Measurements from ENCODE around the gene CHST3. TPM values are rescaled to one million over a fixed set of nuclear protein-coding genes. Genes with fewer than 3 reads are reported as not detected.
"Not testable (repeated sequence)": the region's sequence is repeated elsewhere in the genome, so short reads cannot be mapped to it uniquely, and the experiment has no call there.

Gene CHST3
- total RNA-seq = 19.5 TPM

GRCh38 chr10:71964098-71964742 lies at the start of gene CHST3:
Gene CHST3, plus strand, starts transcription at chr10:71964395. Its CDS starts 41,448 bp downstream, at chr10:72005843.
- DNase-seq = no peak

- DNase-seq = no peak
Measured at GRCh38 chr10:71916827-71917226, 47.4 kb upstream of the CHST3 start.

GRCh38 chr10:71918992-71919391 lies 45.2 kb upstream of the CHST3 start:
- no peak for DNase-seq

DNA sequence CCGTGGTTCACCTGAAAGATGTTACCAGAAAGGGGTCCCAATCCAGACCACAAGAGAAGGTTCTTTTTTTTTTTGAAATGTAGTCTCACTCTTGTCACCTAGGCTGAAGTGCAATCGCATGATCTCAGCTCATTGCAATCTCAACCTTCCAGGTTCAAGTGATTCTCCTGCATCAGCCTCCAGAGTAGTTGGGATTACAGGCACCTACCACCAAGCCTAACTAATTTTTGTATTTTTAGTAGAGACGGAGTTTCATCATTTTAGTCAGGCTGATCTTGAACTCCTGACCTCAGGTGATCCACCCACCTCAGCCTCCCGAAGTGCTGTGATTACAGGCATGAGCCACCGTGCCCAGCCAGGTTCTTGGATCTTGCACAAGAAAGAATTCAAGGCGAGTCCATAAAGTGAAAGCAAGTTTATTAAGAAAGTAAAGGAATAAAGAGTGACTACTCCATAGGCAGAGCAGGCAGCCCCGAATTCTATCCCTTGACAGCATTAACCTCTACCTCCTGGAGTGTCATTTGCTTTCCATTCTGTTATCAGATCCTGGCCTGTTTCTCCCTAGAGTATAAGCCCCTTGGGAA lies 44.1 kb upstream of the CHST3 start:
- DNase-seq = not testable (repeated sequence)

DNA sequence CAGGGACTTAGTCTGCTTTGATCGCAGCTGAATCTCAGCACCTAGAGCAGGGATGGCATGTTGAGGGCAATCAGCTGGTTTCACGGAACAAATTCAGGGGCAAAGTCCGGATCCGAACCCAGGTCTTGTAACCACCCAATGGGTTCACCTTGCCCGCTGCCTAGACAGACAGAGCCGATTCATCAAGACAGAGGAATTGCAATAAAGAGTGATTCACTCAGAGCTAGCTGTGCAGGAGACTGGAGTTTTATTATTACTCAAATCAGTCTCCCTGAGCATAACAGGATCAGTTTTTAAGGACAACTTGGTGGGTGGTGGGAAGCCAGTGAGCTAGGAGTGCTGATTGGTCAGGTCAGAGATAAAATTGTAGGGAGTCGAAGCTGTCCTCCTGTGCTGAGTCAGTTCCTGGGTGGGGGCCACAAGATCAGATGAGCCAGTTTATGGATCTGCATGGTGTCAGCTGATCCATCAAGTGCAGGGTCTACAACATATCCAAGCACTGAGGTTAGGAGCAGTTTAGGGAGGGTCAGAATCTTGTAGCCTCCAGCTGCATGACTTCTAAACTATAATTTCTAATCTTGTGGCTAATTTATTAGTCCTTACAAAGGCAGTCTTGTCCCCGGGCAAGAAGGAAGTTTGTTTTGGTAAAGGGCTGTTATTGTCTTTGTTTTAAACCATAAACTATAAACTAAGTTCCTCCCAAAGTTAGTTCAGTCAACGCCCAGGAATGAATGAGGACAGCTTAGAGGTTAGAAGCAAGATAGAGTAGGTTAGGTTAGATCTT lies 43.5 kb upstream of the CHST3 start:
- DNase-seq = no peak

- peak; percentile 41 for DNase-seq
Measured at GRCh38 chr10:71921324-71922027, 42.7 kb upstream of the CHST3 start.

DNA sequence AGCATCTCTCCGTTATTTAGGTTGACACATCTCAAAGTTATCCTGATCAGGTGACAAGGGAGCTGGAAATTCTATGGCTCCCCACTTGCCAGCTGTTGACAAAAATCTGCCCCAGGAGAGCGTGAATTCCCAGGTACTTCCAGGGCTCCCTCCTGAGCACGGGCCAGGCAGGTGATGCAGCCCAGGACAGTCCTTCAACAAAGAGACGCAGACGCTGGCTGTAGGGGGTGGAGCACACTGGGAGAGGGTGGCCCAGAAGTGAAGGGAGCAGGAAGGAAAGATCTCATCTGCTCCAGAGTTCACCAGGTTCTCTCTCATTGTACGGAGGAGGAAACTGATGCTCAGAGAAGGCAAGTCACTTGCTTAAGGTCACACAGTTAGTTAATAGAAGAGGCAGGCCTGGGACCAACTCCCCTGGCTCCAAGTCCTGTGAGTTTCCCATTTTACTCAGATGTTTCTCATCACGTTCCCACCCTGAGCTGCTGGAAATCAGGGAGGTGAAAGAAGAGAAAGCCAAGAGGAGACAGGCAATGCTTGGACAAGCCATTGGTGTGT lies 41.0 kb upstream of the CHST3 start:
- DNase-seq = no peak

GRCh38 chr10:71924771-71925170 lies 39.4 kb upstream of the CHST3 start:
- no peak for DNase-seq

- no peak for DNase-seq
Measured at GRCh38 chr10:71927159-71927558, 37.0 kb upstream of the CHST3 start.

DNA sequence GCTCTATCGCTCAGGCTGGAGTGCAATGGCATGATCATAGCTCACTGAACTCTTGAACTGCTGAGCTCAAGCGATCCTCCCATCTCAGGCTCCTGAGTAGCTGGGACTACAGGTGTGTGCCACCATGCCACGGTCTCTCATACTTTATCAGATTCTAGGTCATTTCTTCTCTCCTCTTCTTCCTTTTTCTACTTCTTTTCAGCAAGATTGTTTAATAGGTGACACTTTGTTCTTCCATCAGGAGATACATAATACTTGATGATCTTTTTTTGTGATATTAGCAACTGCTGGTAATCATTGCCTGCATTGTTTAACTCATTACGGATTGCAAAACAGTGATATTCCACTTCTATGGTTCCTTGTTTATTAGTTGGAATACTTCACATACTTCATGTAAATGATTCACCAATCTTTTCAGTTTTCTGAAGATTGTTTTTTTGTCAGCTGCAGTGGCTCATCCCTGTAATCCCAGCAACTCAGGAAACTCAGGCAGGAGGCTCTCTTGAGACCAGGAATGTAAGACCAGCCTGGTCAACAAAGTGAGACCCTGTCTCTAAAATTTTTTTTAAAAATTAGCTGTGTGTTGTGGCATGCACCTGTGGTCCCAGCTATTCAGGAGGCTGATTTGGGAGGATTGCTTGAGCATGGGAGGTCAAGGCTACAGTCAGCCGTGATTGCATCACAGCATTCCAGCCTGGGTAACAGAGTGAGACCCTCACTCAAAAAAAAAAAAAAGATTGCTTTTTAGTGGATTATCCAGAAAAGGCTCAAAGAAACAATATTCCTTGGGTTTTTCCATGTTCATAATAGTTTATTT lies 36.2 kb upstream of the CHST3 start:
- no peak for DNase-seq

DNA sequence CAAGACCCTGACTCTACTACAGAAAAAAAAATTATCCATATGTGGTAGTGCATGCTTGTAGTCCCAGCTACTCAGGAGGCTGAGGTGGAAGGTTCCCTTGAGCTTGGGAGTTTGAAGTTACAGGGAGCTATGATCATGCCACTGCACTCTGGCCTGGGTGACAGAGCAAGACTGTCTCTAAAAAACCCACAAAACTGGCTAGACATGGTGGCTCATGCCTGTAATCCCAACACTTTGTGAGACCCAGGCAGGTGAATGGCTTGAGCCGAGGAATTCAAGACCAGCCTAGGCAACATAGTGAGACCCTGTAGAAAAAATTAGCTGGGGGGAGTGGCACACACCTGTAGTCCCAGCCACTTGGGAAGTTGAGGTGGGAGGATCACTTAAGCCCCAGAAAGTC lies 32.9 kb upstream of the CHST3 start:
- no peak for DNase-seq

DNA sequence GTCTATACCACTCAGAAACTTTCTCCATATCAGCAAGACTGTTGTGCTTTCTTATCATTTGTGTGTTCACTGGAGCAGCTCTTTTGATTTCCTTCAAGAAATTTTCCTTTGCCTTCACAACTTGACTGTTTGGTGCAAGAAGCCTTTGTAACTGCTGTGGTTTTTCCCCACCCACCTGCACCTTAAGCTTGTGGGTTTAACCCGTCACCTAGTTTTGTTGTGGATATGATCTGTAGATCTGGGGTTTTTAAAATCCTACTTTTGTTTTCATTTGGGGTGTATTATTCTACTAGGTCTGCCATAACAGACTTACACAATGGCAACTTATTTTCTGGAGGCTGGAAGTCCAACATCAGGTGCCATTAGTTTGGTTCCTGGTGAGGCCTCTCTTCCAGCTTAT lies 30.5 kb upstream of the CHST3 start:
- no peak for DNase-seq

DNA sequence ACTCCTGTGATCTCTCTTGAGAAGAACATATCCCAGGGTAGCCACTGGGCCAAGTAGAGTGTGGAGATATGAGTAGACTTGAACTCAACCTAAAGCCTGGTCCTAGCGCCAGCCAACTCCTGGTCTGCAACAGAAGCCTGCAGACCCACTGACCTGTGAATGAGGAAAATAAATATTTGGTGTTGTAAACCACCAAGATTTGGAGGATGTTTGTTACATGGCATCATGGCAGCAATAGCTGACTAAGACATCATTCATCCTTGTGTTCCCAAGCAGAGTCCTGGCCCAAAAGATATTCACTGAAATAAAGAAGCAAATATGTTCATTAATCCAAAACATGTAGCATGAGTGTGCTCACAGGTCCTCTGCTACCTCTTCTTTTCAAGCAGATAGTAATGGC lies 26.0 kb upstream of the CHST3 start:
- DNase-seq = no peak

- DNase-seq = no peak
Measured at GRCh38 chr10:71939304-71939703, 24.9 kb upstream of the CHST3 start.

DNA sequence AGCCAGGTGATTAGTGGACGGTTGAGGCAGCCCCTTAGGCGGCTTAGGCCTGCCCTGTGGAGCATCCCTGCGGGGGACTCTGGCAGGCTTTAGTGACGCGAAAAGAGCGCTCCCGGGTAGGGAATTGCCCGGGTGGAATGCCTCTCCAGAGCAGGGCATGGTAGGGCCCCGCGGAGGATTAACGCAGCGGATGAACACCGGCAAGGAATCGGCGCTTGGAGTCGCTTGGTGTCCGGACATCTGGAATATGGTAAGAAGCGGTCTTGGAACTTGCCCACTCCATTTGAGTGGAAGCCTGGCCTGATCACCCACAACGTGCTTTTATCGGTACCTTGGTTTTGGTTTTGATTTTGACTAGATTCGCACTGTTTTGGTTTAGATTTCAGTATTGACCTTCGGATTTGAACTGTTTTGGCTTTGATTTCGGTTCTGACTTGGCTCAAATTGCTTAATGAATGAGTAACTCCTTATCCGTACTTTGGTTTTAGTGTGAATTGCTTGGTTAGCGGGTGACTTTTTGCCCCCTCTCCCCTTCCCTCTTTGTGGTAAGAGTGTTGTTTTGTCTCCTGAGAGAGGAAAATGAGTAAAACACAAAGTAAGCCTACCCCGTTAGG lies 24.2 kb upstream of the CHST3 start:
- no peak for DNase-seq

DNA sequence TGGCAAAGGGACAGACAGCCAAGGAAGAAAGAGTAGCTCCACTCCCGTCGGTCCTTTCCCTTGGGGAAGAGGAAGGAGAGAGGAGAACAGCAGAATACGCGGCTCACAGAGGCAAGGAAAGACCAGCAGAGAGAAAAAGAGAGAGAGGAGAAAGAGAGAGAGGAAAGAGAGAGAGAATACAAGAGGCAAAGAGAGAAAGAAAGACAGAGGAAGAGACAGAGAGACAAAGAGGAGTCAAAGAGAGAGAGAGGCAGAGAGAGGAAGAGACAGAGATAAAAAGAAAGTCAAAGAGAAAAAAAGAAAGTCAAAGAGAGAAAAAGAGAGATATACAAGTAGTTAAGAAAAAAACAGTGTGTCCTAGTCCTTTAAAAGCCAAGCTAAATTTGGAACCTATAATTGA lies 23.4 kb upstream of the CHST3 start:
- DNase-seq = no peak

GRCh38 chr10:71941318-71941717 lies 22.9 kb upstream of the CHST3 start:
- DNase-seq = no peak

GRCh38 chr10:71945819-71946474 lies 18.2 kb upstream of the CHST3 start:
- no peak for DNase-seq

DNA sequence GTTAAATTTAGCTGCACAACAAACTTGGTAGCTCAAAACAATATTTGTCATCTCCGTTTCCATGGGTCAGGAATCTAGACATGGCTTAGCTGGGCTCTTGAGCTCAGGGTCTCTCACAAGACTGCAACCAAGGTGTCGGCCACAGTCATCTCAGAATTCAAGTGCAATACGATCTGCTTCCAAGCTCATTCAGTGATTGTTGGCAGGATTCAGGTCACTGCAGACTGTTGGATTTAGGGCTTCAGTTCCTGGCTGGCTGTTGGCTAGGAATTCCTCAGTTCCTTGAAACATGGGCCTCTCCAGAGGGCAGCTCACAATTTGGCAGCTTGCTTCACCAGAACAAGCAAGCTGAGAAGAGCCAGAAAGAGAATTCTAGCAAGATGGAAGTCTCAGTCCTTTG lies 17.5 kb upstream of the CHST3 start:
- DNase-seq = no peak

GRCh38 chr10:71948496-71949067 lies 15.6 kb upstream of the CHST3 start:
- no peak for DNase-seq

Data from skin of body (tissue), 2 donors.